Hematopoietic multipotent progenitor cell (in vitro differentiated cells): ENCODE results near the gene PPAT. TPM values are rescaled to one million over a fixed set of nuclear protein-coding genes. Genes with fewer than 3 reads are reported as not detected.
"Not testable (repeated sequence)": the region's sequence is repeated elsewhere in the genome, so short reads cannot be mapped to it uniquely, and the experiment has no call there.

Experiments used
- DNase-seq, 3 donors: peaks; one replicate each; pipeline ENCODE4 v3.0.0-alpha.2; 2011 to 2015; ENCODE audit warnings: low read depth in 2 of 3, low spot score in 2 of 3
- total RNA-seq: library from RNA; depleted of rRNA; stranded (reverse); fragments of >200 nt; gene quantifications from one replicate; pipeline ENCODE4 v1.2.3, GENCODE V29; 2012

Gene PPAT
- 13.2 TPM for total RNA-seq

DNA sequence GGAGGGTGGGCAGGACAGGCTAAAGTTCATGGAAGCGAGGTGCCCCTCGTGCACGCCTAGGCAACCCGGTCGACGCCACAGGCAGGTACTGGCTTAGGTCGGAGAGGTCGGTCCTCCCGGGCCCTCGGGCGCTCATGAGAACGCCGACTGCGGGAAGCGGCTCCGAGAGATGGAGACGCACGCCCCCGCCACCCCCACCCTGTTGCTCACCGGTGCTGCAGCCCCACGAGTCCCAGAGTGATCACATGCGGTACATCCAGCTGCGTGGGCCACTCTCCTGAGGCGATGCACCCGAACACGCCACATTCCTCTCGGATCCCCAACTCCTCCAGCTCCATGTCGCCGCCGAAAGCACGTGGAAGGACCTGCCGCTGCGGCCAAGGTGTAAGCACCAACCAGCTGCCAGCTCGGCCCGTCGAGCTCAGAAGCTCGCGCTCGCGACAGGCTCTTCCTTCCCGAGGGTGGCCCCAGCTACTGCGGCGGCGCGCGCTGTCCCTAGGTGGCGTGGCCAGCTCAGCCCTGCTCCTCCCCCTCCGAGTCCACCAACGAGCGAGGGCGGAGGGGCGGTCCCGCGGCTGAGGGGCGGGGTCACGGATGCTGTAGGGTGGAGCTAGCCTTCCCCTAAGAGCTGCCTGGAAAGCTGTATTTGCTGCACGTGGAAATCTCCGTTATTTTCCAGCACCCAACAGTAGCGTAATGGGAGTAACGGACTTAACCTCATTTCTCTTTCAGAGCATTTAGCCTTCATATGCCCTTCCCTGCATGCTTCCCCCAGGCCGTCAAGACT lies at the start of gene PPAT:
PPAT (minus strand) TSS at position 476 of the 787 bp plus-strand sequence; CDS start at position 338, 138 bp downstream.
- peak; percentile 98 for DNase-seq

DNA sequence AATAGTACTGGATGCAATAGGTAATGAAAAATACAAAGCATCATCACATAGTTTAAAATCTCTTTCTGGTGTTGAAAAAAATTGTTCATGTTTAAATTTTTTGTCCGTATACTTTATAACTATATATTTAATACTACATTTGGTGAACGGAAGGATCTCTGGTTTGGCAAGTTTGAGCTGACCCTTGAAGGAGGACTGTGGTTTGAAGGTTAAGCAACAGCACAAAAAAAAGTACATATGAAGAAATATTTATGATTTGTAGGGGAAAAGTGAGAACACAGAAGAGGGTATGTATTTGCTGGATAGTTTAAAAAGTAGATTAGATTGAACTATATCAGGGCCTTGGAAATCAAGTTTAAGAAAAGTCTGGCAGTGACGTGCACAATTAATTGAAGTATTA lies 45.3 kb upstream of the PPAT start:
- DNase-seq, result no peak

DNA sequence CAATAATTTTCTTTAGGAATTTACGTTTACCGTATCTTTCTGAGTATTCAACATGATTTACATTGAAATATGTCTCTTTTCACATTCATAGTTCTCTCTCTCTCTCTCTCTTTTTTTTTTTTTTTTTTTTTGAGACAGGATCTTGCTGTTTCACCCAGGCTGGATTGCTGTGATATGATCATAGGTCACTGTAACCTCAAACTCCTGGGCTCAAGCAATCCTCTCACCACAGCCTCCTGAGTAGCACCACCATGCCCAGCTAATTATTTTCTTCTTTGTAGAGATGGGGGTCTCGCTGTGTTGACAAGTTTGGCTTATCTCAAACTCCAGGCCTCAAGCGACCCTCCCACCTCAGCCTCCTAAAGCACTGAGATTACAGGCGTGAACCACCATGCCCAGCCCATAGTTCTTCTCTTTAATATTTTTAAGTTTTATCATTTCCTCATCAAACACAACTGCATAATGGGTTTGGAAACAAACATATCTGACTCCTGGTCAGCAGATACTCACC lies 41.8 kb upstream of the PPAT start:
- no peak for DNase-seq

DNA sequence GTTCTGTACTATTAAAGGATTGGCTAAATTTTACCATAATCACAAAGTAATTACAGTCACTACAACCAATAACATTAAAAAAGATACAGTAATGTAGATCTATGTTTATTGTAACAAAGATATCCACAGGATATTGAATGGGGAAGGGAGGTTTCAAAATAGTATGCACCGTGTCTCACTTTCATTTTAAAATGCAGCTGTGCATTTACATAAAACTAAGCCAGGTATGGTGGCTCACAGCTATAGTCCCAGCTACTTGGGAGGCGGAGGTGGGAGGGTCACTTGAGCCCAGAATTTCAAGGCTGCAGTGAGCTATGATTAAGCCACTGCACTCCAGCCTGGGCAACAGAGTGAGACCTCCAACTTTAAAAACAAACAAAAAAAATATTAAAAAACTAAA lies 40.5 kb upstream of the PPAT start:
- DNase-seq, result no peak

DNA sequence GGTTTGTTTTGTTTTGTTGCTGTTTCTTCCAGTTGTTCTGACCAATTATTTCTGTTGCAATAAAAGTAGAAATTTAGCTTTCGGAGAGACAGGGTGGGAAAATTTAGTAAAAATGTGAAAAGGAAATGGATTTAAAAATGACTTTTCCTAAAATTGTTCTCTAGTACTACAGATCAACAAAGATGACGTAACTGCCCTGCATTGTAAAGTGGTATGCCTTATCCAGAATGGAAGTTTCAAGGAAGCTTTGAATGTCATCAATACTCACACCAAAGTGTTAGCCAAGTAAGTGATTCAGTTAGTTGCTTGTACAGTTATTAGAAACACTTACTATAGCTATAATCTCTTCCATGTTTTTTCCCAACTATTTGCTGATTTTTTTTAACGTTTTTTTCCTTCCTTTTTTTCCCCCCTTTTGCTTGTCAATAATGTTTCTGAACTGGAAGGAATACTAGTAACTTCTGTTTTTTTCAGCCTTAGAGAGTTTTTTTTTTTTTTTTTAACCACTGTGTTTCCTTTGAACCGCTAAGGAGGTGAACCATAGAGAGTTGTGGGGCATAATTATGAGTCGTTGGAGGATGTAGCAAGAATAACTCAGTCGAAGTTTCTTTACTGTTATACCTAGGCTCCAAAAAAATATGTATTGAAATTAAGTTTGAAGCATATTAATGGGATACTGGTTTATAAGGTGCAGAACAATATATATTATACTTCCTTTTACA lies 34.2 kb upstream of the PPAT start:
- DNase-seq, result peak in 2 of 3 donors; percentile 15 to 50

DNA sequence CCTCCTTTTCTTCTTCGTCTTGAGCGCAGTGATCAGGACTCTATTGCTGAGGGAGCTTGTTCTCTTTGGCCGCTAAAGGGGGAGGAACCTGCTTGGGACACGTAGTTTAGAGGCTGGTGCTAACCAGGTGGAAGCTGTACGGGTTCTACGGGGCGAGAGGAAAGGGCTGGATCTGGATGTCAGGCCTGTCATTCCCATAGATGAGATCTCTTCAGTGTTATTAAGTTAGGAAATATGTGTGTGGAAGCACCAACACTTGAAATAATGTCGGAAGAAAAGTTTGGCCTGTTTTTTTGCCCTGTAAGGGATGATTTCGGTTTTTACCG lies 32.6 kb upstream of the PPAT start:
- DNase-seq, result no peak

DNA sequence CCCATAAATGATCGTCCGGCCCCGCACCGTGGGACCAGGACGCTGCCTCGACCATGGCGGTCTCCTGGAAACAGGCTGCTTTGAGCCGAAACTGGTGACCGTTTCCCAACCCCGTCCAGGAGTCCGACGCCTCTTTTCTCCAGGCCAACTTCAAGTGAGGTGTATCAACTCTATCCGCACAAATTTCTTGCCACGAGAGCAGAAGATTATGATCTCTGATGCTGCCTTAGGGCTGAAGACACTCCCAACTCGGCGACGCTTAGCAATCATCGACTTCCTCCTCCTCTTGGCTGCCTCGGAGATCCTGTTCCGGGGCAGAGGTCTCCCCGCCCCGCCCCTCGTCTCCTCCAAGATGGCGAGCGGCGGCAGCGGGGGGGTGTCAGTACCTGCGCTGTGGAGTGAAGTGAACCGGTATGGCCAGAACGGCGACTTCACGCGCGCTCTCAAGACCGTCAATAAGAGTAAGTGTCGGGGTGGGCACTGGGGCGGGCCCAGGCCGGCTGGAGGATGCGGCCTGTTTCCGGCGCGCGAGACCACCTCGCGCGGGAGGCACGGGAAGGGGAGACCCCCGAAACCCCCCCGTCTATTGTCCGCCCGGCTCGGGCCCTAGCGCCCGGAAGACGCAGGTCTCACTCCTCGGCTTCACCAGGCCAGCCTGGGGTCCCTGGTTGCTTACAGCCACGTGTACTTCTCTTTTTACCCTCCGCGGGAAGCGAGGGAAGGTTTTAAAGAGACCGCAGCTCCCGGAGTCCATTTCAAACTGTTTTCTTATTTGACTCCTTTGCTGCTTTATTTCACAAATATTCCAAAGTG lies 32.1 kb upstream of the PPAT start, which contains the start of gene SRP72:
SRP72 (plus strand) TSS at position 334 of the 813 bp plus-strand sequence; CDS start at position 353, 19 bp downstream.
- peak; percentile 74 to 96 (median 91) for DNase-seq

DNA sequence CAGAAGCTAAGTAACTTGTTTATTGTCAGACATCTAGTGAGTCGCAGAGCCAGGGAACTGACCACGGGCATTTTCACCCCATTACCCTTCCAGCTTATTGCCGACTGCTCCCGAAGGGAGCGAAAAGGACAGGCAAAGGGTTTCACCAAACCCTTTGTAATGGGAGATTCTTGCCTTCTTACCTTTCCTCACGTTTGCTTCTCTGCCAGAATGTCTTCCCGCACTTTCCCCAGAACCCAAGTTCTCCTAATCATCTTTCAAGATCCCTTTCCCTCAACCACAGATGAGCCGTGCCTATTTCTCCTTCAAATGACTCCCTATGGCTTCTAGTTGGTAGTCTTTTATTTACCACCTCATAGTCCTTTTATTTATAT lies 31.5 kb upstream of the PPAT start:
- no peak for DNase-seq

DNA sequence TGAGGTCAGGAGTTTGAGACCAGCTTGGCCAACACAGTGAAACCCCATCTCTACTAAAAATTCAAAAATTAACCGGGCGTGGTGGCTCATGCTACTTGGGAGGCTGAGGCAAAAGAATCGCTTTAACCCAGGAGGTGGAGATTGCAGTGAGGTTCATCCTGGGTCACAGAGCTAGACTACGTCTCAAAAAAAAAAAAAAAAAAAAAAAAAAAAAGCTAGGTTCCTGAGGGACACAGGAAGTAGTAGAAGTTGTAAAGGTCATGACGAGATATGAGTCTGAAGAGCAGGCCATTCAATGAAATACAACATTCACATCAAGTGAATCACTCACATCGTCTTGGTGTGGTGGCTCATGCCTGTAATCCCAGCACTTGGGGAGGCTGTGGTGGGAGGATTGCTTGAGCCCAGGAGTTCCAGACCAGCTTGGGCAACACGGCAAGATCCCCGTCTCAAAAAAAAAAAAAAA lies 30.9 kb upstream of the PPAT start:
- peak in 1 of 3 donors; percentile 13 for DNase-seq

DNA sequence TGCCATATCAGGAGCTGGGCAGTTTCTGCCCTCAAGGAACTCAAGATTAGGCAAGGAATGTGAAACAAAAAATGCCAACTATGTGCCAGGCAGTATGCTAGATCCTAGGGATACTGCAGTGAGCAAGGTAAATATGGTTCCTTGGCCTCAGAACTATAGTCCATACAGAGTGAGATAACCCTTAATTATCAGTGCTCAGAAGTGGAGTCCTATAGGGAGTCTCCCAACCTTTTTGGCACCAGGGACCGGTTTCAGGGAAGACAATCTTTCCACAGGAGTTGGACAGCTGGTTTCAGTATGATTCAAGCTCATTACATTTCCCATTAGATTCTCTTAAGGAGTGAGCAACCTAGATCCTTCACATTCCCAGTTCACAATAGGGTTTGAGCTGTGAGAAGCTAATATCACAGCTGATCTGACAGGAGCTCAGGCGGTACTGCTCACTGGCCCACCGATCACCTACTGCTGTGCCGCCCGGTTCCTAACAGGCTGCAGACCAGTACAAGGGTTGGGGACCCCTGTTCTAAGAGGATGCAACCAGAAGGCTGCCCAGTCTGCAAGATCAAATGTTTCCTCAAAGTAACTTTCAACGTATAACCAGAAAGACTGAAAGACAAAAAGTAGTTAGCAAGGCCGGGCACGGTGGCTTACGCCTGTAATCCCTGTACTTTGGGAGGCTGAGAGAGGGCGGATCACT lies 30.3 kb upstream of the PPAT start:
- DNase-seq, result no peak

DNA sequence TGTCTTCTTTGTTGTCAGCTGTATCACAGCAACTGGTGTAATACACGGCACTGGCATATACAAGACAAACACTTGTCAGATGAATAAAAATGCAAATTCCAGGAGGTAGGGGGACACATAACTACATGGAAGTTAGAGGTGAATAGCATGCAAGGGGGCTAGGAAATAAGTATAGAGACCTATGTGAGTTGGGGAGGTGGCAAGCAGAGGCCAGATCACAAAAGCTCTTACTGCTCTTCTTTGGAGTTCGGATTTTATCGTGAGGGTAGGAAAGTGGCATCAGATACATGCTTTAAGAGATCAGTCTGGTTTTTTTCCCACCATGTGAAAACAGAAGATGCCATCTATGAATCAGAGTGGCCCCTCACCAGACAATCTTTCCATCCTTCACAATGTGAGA lies 29.2 kb upstream of the PPAT start:
- no peak for DNase-seq

DNA sequence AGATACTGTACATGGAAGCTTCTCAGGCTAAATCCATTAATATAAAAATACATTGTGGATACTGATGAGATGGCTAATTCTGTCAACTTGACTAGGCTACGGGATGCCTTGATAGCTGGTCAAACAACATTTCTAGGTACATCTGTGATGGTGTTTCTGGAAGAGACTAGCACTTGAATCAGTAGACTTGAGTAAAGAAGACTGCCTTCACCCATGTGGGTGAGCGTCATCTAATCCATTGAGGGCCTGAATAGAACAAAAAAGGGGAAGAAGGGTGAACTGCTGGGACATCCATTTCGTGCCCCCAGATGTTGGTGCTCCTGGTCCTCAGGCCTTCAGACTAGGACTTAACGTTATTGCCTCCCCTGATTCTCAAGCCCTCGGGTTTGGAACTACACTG lies 28.3 kb upstream of the PPAT start:
- no peak for DNase-seq

DNA sequence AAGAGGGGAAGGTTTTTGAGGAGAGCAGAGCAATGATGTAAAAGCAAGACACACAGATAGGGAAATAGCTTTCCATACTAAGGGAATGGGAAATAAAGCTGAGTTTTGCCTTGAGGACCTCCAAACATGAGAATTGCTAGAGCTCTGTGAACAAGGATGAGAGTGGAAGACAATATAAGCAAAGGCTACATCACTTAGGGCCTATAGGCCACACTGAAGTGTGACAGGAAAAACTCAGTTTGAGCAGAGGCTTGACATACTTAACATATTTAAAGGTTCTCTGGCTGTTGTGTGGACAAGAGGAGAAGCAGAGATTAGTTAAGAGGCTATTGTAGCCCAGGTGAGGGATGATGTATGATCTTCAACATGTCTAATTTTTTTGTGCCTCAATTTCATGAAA lies 26.7 kb upstream of the PPAT start:
- no peak for DNase-seq

DNA sequence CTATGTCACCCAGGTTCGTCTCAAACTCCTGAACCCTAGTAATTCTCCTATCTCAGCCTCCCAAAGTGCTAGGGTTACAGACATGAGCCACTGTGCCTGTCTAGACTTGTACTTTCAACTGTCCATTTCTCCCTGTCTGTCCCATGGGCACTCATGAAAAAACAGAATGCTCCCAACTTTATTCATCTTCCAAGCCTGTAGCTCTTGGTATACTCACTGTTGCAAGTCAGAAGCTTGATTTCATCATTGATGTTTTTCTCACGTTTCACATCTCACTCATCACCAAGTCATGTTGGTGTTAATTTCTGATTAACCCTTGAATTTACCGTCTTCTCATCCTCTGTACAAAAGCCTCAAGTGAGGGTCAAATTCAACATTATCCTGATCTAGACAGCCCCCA lies 24.7 kb upstream of the PPAT start:
- no peak for DNase-seq

DNA sequence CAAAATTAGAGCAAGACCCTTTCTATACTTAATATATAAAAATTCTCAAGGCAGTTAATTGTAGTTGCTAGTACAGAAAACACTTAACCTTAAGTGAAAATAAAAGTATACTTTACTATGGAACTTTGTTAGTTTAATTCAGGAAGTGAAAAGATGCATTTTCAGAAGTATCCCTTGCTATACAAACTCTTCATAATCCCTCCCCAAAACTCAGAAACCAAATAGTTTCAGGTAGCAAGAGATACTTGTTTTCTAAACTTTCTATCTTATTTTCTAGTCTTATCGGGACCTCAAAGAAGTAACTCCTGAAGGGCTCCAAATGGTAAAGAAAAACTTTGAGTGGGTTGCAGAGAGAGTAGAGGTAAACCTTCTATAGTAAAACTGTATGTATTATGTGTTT lies 14.9 kb upstream of the PPAT start:
- DNase-seq, result no peak

DNA sequence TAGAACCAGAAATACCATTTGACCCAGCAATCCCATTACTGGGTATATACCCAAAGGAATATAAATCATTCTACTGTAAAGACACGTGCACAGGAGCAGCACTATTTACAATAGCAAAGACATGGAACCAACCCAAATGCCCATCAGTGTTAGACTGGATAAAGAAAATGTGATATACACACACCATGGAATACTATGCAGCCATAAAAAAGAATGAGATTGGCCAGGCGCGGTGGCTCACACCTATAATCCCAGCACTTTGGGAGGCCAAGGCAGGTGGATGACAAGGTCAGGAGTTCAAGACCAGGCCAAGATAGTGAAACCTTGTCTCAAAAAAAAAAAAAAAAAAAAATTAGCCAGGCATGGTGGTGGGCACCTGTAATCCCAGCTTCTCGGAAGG lies 14.1 kb upstream of the PPAT start:
- not testable (repeated sequence) for DNase-seq

DNA sequence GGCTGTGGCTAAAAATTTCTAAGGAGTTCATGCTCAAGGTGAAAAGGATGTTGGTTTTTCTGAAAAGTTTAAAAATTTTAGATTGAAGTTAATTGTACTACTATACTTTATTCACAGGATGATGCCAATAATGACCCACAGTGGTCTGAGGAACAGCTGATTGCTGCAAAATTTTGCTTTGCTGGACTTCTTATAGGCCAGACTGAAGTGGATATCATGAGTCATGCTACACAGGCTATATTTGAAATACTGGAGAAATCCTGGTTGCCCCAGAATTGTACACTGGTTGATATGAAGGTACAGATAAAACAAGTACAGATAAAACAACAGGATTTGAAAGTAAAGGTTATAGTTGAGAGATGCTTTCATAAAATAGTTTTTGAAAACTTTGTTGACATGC lies 12.9 kb upstream of the PPAT start:
- no peak for DNase-seq

DNA sequence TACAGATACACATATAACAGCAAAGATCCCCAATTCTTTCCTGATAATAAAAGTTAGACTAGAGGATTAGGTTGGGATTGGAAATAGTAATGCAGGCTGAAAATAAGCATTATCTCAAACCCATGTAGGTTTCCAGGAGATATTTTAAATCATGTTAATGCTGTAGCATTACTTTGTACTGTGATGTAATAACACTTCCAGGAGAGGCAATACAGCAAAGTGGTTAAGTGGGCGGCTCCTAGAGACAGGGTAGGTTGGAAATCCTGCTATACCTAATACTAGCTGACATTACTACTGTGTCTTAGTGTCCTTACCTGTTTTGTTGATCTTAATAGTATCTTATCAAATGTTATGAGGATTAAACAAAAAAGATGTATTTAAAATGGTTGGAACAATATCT lies 10.3 kb upstream of the PPAT start:
- DNase-seq, result no peak

DNA sequence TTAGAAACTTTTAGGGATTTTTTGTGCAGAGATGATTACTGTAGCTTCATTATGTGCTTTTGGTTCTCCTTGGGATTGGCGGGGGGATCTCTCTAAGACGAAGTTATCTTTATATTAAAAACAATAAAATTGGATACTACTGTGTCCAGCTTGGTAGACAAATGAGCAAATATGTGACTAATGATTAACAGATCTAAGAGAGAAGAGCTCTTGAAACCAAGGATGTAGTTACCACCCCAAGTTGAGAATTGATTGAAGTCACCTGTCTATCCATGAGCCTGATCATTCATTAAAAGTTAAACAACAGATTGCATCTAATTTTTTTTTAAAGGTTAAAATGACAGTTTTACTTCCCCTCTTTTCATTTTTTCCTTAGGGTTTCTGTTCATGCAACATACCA lies 9.3 kb upstream of the PPAT start:
- no peak for DNase-seq

DNA sequence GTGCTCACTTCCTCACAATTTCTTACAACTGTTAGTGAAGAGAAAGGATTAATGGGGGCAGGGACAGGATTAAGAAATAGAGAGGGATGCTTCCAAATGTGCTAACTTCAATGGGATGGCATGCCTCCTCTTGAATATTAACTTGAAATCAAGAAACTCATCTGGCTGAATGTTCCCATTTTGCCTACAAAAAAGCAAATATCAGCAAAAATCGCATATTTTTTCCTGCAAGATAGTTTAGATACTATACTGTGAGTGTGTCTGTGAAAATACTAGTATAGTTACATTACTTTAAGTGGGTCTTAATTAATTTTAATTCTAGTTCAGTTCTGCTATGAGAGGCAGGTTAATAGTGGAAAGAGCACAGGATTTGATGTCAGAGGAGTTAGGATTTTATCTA lies 5.6 kb upstream of the PPAT start:
- no peak for DNase-seq

DNA sequence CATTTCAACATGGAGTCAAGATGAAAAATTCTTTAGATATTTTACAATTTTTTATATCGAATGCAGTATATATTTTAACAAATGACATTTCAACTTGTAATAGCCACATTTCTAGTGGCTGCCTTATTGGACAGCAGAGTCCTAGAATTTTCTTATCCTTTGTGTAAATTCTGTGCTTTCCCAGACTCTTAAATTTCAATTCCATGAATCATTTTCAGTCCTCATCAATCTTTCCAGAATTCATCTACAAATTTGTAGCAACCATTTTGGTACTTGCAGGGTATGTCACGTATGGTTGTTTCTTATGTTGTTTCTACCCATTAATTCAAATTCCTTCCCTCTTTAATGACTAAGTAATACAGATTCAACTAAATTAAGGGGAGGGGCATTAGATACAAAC lies 3.4 kb upstream of the PPAT start:
- no peak for DNase-seq
